ENCODE results near the gene MSRB3.

GRCh38 chr12:65490250-65490649 lies 211.8 kb downstream of the MSRB3 start:
- no peak for TF ChIP-seq CTCF (IDR thresholded peaks at IDR 0.05)
- no peak for TF ChIP-seq POLR2AphosphoS5 (IDR thresholded peaks at IDR 0.05)
- TF ChIP-seq POLR2A (IDR thresholded peaks at IDR 0.05) = no peak

All from breast epithelium (tissue), 3 donors.